Measurements from ENCODE around the gene TUBB6.
A peak's percentile ranks its signal among the peaks of the same experiment; 100 is the strongest.

TUBB6 gene

GRCh38 chr18:12327510-12328178, 19.6 kb downstream of the TUBB6 start:
- no peaks in the 10 kb centered on the region for H3K79me2 ChIP-seq (ENCODE audit: low read length)
- H3K4me1 ChIP-seq (ENCODE audit: low read length), result no peaks in the 10 kb centered on the region
- TF ChIP-seq EZH2phosphoT487 (IDR thresholded peaks at IDR 0.05; ENCODE audit: low read depth) (no peak), CTCF (IDR thresholded peaks at IDR 0.05; ENCODE audit: low read depth, low read length) (peak; percentile 88)
- no peaks in the 10 kb centered on the region for H3K9me3 ChIP-seq (ENCODE audit: insufficient read depth, low read length)
- H3K4me3 ChIP-seq (ENCODE audit: low read length), result no peak overlapping the region
- no peak overlapping the region for H3K4me2 ChIP-seq (ENCODE audit: low read length)
- no peak overlapping the region for H2AFZ ChIP-seq (ENCODE audit: low read depth, low read length)
- H3K27me3 ChIP-seq (ENCODE audit: low read depth, low read length), result no peaks in the 10 kb centered on the region
- peaks cover 50% of the 10 kb centered on the region for H3K36me3 ChIP-seq (replicated peaks; ENCODE audit: low read depth, low read length)
- H4K20me1 ChIP-seq (ENCODE audit: insufficient read depth, low read length), result no peaks in the 10 kb centered on the region; the same call in 1 of the 2 replicates
- H3K27ac ChIP-seq (ENCODE audit: low read length), result no peak overlapping the region
- no peak overlapping the region for H3K9ac ChIP-seq (ENCODE audit: low read length)

GRCh38 chr18:12328179-12328823, 20.3 kb downstream of the TUBB6 start:
- Histone ChIP-seq H3K36me3 (replicated peaks; ENCODE audit: low read depth, low read length) (peaks cover 47% of the 10 kb centered on the region), H3K27ac (ENCODE audit: low read length) (no peak overlapping the region)
- TF ChIP-seq CTCF (IDR thresholded peaks at IDR 0.05; ENCODE audit: low read depth, low read length) (no peak), EZH2phosphoT487 (IDR thresholded peaks at IDR 0.05; ENCODE audit: low read depth) (no peak)

GRCh38 chr18:12329125-12329698, 21.2 kb downstream of the TUBB6 start:
- H3K9me3 ChIP-seq (ENCODE audit: insufficient read depth, low read length), result no peaks in the 10 kb centered on the region
- TF ChIP-seq CTCF (IDR thresholded peaks at IDR 0.05; ENCODE audit: low read depth, low read length) (no peak), EZH2phosphoT487 (IDR thresholded peaks at IDR 0.05; ENCODE audit: low read depth) (no peak)
- H3K4me1 ChIP-seq (ENCODE audit: low read length), result no peaks in the 10 kb centered on the region
- no peaks in the 10 kb centered on the region for H3K79me2 ChIP-seq (ENCODE audit: low read length)
- no peaks in the 10 kb centered on the region for H3K27me3 ChIP-seq (ENCODE audit: low read depth, low read length)
- H2AFZ ChIP-seq (ENCODE audit: low read depth, low read length), result no peak overlapping the region
- no peak overlapping the region for H3K4me3 ChIP-seq (ENCODE audit: low read length)
- H3K27ac ChIP-seq (ENCODE audit: low read length), result no peak overlapping the region
- H3K4me2 ChIP-seq (ENCODE audit: low read length), result no peak overlapping the region
- no peaks in the 10 kb centered on the region; the same call in 1 of the 2 replicates for H4K20me1 ChIP-seq (ENCODE audit: insufficient read depth, low read length)
- H3K36me3 ChIP-seq (replicated peaks; ENCODE audit: low read depth, low read length), result peaks cover 47% of the 10 kb centered on the region
- H3K9ac ChIP-seq (ENCODE audit: low read length), result no peak overlapping the region

More at GRCh38 chr18:12328179-12328823, 20.3 kb downstream of the TUBB6 start:
- Histone ChIP-seq H3K79me2 (ENCODE audit: low read length) (no peaks in the 10 kb centered on the region), H3K4me1 (ENCODE audit: low read length) (no peaks in the 10 kb centered on the region), H3K4me2 (ENCODE audit: low read length) (no peak overlapping the region), H3K27me3 (ENCODE audit: low read depth, low read length) (no peaks in the 10 kb centered on the region), H2AFZ (ENCODE audit: low read depth, low read length) (no peak overlapping the region), H3K4me3 (ENCODE audit: low read length) (no peak overlapping the region), H3K9me3 (ENCODE audit: insufficient read depth, low read length) (no peaks in the 10 kb centered on the region), H3K9ac (ENCODE audit: low read length) (no peak overlapping the region), H4K20me1 (ENCODE audit: insufficient read depth, low read length) (no peaks in the 10 kb centered on the region; the same call in 1 of the 2 replicates)

GRCh38 chr18:12330766-12331165, 22.7 kb downstream of the TUBB6 start:
- TF ChIP-seq CTCF (IDR thresholded peaks at IDR 0.05; ENCODE audit: low read depth, low read length) (no peak), EZH2phosphoT487 (IDR thresholded peaks at IDR 0.05; ENCODE audit: low read depth) (no peak)

More at GRCh38 chr18:12330766-12331165, 22.7 kb downstream of the TUBB6 start:
- H3K9ac ChIP-seq (ENCODE audit: low read length), result no peak overlapping the region
- no peak overlapping the region for H3K4me3 ChIP-seq (ENCODE audit: low read length)
- H3K9me3 ChIP-seq (ENCODE audit: insufficient read depth, low read length), result no peaks in the 10 kb centered on the region
- H4K20me1 ChIP-seq (ENCODE audit: insufficient read depth, low read length), result no peaks in the 10 kb centered on the region; the same call in 1 of the 2 replicates
- no peaks in the 10 kb centered on the region for H3K4me1 ChIP-seq (ENCODE audit: low read length)
- peaks cover 47% of the 10 kb centered on the region for H3K36me3 ChIP-seq (replicated peaks; ENCODE audit: low read depth, low read length)
- H3K79me2 ChIP-seq (ENCODE audit: low read length), result no peaks in the 10 kb centered on the region
- H3K27me3 ChIP-seq (ENCODE audit: low read depth, low read length), result no peaks in the 10 kb centered on the region
- no peak overlapping the region for H2AFZ ChIP-seq (ENCODE audit: low read depth, low read length)
- no peak overlapping the region for H3K27ac ChIP-seq (ENCODE audit: low read length)
- no peak overlapping the region for H3K4me2 ChIP-seq (ENCODE audit: low read length)

Data from OCI-LY3 (cell line).